Activated naive CD4-positive, alpha-beta T cell treated with anti-CD3 and anti-CD28 coated beads, Interleukin-2, amount 10 ng/mL, durations not matched to agents 7 days and 5 days (primary cell): Measurements from ENCODE around the gene SPOCK3.
"Not testable (repeated sequence)": the region's sequence is repeated elsewhere in the genome, so short reads cannot be mapped to it uniquely, and the experiment has no call there.

Source experiments
- CTCF ChIA-PET: fragments of 350-600 bp; sonication (Branson Sonifier 250); formaldehyde crosslinking; loops from one replicate; lab custom pipeline; 2021; ENCODE audit warnings: antibody characterized with exemption; lab: Charles Lee
- DNase-seq: peaks from one replicate; pipeline ENCODE4 v3.0.0-alpha.2; 2020
- H3K27ac Mint-ChIP-seq: one replicate; pipeline ENCODE4 v1.8.0; 2021; ENCODE audit warnings: mild to moderate bottlenecking, moderate library complexity, mixed read lengths
- H3K27me3 Mint-ChIP-seq: one replicate; pipeline ENCODE4 v1.8.0; 2021; ENCODE audit warnings: mild to moderate bottlenecking, mixed read lengths
- H3K36me3 Mint-ChIP-seq: one replicate; pipeline ENCODE4 v1.8.0; 2021; ENCODE audit warnings: mixed read lengths
- H3K4me1 Mint-ChIP-seq: one replicate; pipeline ENCODE4 v1.8.0; 2021; ENCODE audit warnings: mixed read lengths
- H3K4me3 Mint-ChIP-seq: one replicate; pipeline ENCODE4 v1.8.0; 2021; ENCODE audit warnings: mild to moderate bottlenecking, moderate library complexity, mixed read lengths
- H3K9me3 Mint-ChIP-seq: one replicate; pipeline ENCODE4 v1.8.0; 2021; ENCODE audit warnings: mixed read lengths

SPOCK3 gene

DNA sequence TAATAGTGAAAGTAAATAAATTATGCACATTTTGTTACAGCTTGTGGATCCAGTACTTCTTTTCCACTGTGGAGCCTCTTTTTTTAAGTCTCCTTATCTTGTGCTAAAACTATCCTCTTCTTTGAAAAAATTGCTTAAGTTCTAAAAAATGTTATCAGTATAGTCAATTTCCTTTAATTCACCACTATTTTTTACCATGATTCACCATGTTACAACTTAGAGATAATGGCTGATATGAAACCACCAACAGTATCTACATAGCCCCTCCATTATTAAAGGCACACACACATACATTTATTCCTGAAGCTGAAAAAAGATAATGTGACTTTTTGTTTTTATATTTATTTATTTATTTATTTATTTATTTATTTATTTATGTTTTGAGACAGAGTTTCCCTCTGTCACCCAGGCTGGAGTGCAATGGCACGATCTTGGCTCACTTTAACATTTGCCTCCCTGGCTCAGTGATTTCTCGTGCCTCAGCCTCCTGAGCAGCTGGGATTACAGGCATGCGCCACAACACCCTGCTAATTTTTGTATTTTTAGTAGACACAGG lies 243.2 kb downstream of the SPOCK3 start:
- no peak for DNase-seq
- H3K4me1 Mint-ChIP-seq = no peaks in the 10 kb centered on the region
- H3K4me3 Mint-ChIP-seq = no peak overlapping the region
- CTCF ChIA-PET = no interaction called here
- H3K27me3 Mint-ChIP-seq = no peaks in the 10 kb centered on the region
- H3K9me3 Mint-ChIP-seq = no peaks in the 10 kb centered on the region
- H3K36me3 Mint-ChIP-seq = no peaks in the 10 kb centered on the region
- no peak overlapping the region for H3K27ac Mint-ChIP-seq

DNA sequence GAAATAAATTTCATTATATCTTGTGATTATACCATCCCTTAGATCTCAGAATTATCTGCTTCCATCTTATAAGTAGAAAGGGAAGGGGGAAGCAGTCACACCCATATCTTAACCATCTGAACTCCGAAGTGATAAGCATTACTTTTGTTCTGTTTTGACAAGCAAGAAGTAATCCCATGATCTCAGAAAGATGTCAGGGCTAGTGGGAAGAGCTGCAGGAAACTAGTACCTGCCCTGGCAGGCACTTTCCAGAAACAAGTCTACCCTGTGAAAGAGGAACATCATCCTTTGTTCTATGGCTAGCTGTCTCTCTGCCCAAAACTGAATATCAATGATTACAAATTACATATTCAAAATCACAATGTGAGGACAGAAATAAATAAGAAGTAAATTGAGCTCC lies 244.4 kb downstream of the SPOCK3 start:
- CTCF ChIA-PET = no interaction called here
- DNase-seq = no peak
- Mint-ChIP-seq H3K27me3 (no peaks in the 10 kb centered on the region), H3K27ac (no peak overlapping the region), H3K36me3 (no peaks in the 10 kb centered on the region), H3K4me3 (no peak overlapping the region), H3K4me1 (no peaks in the 10 kb centered on the region), H3K9me3 (no peaks in the 10 kb centered on the region)

DNA sequence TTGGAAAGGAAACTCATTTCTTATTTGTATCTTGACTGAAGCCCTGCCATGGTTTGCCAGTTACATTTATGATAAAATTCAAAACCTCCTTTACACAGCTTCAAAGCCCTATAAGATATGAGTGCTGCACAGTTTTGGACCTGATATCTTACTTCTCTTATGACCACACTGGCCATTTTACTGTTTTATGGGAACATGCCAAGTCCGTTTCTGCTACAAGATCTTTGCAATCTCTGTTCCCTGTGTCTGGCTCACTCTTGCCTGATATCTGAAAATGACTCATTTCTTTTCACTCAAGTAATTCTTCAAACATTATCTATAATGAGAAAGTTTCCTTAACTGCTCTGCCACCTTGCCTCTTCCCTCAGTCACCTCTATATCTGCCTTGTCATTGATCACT lies 247.3 kb downstream of the SPOCK3 start:
- Mint-ChIP-seq H3K36me3 (no peaks in the 10 kb centered on the region), H3K27ac (no peak overlapping the region), H3K4me1 (no peaks in the 10 kb centered on the region), H3K27me3 (no peaks in the 10 kb centered on the region), H3K4me3 (no peak overlapping the region), H3K9me3 (no peaks in the 10 kb centered on the region)
- CTCF ChIA-PET = no interaction called here
- no peak for DNase-seq

DNA sequence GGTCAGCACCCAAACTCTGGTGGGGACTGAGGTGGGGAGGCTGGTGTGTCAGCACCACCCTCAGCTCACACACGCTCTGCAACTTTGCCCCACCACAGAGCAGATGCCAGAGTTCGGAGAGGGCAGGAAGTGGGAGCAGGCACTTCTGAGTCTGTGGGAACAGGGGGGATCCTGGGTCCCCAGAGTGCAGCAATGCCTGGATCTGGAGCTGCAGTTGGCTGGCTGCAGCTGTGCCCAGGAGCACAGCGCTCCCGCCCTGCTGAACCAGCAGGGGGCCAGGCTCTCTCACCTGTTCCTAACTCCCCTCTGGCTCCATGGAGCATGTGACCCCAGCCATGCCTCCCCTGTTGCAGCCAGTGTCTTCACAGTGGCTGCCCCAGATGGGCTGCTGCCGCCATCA lies 252.4 kb downstream of the SPOCK3 start:
- Mint-ChIP-seq H3K4me1 (no peaks in the 10 kb centered on the region), H3K36me3 (no peaks in the 10 kb centered on the region), H3K4me3 (no peak overlapping the region), H3K27ac (no peak overlapping the region), H3K27me3 (no peaks in the 10 kb centered on the region), H3K9me3 (no peaks in the 10 kb centered on the region)
- CTCF ChIA-PET = no interaction called here
- no peak for DNase-seq

- Mint-ChIP-seq H3K4me1 (no peaks in the 10 kb centered on the region), H3K27me3 (no peaks in the 10 kb centered on the region), H3K9me3 (no peaks in the 10 kb centered on the region), H3K27ac (no peak overlapping the region), H3K36me3 (no peaks in the 10 kb centered on the region), H3K4me3 (no peak overlapping the region)
- CTCF ChIA-PET = no interaction called here
- no peak for DNase-seq
Measured at GRCh38 chr4:166980419-166980818, 253.9 kb downstream of the SPOCK3 start.

- Mint-ChIP-seq H3K27ac (no peak overlapping the region), H3K9me3 (no peaks in the 10 kb centered on the region), H3K27me3 (no peaks in the 10 kb centered on the region), H3K36me3 (no peaks in the 10 kb centered on the region), H3K4me3 (no peak overlapping the region), H3K4me1 (no peaks in the 10 kb centered on the region)
- DNase-seq = no peak
- CTCF ChIA-PET = no interaction called here
Measured at GRCh38 chr4:166977596-166977995, 256.7 kb downstream of the SPOCK3 start.

GRCh38 chr4:166972071-166972470 lies 262.2 kb downstream of the SPOCK3 start:
- H3K9me3 Mint-ChIP-seq = peaks cover 8% of the 10 kb centered on the region
- no peak overlapping the region for H3K27ac Mint-ChIP-seq
- H3K36me3 Mint-ChIP-seq = no peaks in the 10 kb centered on the region
- H3K4me1 Mint-ChIP-seq = no peaks in the 10 kb centered on the region
- CTCF ChIA-PET = no interaction called here
- H3K27me3 Mint-ChIP-seq = no peaks in the 10 kb centered on the region
- DNase-seq = no peak
- H3K4me3 Mint-ChIP-seq = no peak overlapping the region

- H3K36me3 Mint-ChIP-seq, CTCF ChIA-PET, H3K4me1 Mint-ChIP-seq, H3K4me3 Mint-ChIP-seq, H3K27ac Mint-ChIP-seq, H3K27me3 Mint-ChIP-seq, DNase-seq: not testable (repeated sequence)
- peaks cover 11% of the 10 kb centered on the region for H3K9me3 Mint-ChIP-seq
Measured at GRCh38 chr4:166968219-166968618, 266.1 kb downstream of the SPOCK3 start.

DNA sequence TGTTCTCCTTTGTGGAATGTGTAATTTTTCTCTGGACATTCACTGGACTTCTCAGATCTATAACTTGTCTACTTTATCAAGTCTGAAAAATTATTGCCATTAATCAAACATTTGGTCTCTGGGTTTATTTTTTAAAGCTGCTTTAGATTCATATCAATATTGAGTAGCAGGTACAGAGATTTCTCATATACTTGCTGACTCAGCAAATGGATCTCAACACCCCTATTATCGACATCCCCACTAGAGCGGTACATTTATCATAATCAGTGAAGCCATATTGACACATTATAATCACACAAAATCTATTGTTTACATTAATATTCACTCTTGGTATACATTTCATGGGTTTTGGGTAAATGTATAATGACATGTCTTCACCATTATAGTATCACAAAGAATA lies 268.7 kb downstream of the SPOCK3 start:
- Mint-ChIP-seq H3K27ac (no peak overlapping the region), H3K36me3 (no peaks in the 10 kb centered on the region), H3K4me3 (no peak overlapping the region), H3K4me1 (no peaks in the 10 kb centered on the region), H3K27me3 (no peaks in the 10 kb centered on the region), H3K9me3 (peaks cover 11% of the 10 kb centered on the region)
- CTCF ChIA-PET = no interaction called here
- no peak for DNase-seq

DNA sequence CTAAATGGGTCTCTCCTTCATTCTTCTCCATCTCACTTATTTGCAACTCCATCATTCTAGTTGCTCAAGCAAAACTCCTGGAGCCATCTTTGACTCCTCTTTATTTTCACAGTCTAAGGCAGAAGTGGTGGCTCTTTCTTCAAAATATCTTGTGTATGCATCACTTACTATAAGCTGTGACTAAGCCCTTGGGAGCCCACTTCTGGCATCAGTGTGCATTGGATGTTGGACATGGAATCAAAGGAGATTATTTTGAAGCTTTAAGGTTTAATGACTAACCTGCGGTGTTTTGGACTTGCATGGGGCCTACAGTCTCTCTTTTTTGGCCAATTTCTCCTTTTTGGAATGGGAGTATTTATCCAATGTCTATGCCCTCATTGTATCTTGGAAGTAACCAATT lies 276.8 kb downstream of the SPOCK3 start:
- H3K27ac Mint-ChIP-seq = no peak overlapping the region
- no peak overlapping the region for H3K4me3 Mint-ChIP-seq
- no peaks in the 10 kb centered on the region for H3K27me3 Mint-ChIP-seq
- no peaks in the 10 kb centered on the region for H3K36me3 Mint-ChIP-seq
- DNase-seq = no peak
- CTCF ChIA-PET = no interaction called here
- peaks cover 18% of the 10 kb centered on the region for H3K9me3 Mint-ChIP-seq
- no peaks in the 10 kb centered on the region for H3K4me1 Mint-ChIP-seq

DNA sequence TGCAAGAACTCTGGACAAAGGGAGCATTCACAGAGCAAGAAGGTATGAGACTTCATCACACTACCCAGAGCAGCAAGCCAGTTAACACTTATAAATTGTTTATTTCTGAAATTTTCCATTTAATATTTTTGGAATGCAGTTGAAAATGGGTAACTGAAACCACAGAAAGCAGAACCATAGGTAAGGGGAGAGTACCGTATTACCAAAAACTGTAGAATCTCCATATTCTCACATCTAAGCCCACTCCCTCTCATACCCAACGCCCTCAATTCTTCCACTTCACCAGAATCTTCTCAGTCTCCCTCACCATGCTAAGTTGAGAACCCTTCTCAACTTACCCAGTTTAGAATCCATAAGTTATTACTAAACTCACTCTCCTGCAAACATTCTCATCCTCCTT lies 277.8 kb downstream of the SPOCK3 start:
- Mint-ChIP-seq H3K9me3 (peaks cover 19% of the 10 kb centered on the region), H3K4me3 (no peak overlapping the region), H3K27ac (no peak overlapping the region), H3K27me3 (no peaks in the 10 kb centered on the region), H3K4me1 (no peaks in the 10 kb centered on the region), H3K36me3 (no peaks in the 10 kb centered on the region)
- CTCF ChIA-PET = no interaction called here
- no peak for DNase-seq

DNA sequence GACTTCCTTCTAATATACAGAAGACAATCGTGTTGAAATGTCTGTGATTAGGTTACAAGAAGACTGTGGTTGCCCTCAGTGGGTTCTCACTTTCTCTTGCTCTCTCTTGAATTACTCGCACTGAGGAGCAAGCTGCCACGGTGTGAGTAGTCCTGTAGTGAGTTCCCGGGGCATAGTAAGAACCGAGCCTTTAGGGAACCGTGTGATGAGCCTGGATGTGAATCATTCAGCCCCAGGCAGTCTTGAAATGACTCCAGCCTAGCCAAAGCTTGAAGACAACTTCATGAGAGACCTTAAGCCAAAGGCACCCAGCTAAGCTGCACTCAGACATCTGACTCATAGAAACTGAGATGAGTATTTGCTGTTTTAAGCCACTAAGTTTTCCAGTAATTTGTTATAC lies 292.7 kb downstream of the SPOCK3 start:
- Mint-ChIP-seq H3K27me3 (no peaks in the 10 kb centered on the region), H3K4me3 (no peak overlapping the region), H3K36me3 (no peaks in the 10 kb centered on the region), H3K4me1 (no peaks in the 10 kb centered on the region), H3K27ac (no peak overlapping the region), H3K9me3 (no peaks in the 10 kb centered on the region)
- DNase-seq = no peak
- CTCF ChIA-PET = no interaction called here

- no peak overlapping the region for H3K4me3 Mint-ChIP-seq
- DNase-seq = no peak
- no peaks in the 10 kb centered on the region for H3K4me1 Mint-ChIP-seq
- CTCF ChIA-PET = no interaction called here
- no peaks in the 10 kb centered on the region for H3K36me3 Mint-ChIP-seq
- H3K27me3 Mint-ChIP-seq = no peaks in the 10 kb centered on the region
- peaks cover 3% of the 10 kb centered on the region for H3K9me3 Mint-ChIP-seq
- no peak overlapping the region for H3K27ac Mint-ChIP-seq
Measured at GRCh38 chr4:166930464-166930863, 303.8 kb downstream of the SPOCK3 start.

- DNase-seq = no peak
- no peaks in the 10 kb centered on the region for H3K36me3 Mint-ChIP-seq
- no peaks in the 10 kb centered on the region for H3K27me3 Mint-ChIP-seq
- H3K4me3 Mint-ChIP-seq = no peak overlapping the region
- H3K4me1 Mint-ChIP-seq = no peaks in the 10 kb centered on the region
- H3K27ac Mint-ChIP-seq = no peak overlapping the region
- CTCF ChIA-PET = no interaction called here
- peaks cover 3% of the 10 kb centered on the region for H3K9me3 Mint-ChIP-seq
Measured at GRCh38 chr4:166924424-166924823, 309.9 kb downstream of the SPOCK3 start.

DNA sequence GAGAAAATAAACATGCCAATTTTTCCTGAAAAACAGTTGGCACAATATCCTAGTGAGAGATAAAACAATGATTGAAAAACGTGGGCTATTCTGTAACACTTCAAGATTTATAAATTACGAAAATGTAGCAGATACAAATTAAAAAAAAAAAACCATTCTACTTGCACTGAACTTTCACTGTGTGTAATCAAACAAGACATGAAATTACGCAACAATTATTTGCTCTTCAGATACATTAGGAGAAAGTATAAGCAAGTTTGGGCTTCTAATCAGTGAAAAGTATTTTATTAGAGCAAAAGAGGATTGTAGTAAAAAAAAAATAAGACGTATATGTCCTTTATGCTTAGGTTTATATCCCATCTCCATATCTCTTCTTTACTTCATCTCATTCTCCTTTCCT lies 320.4 kb downstream of the SPOCK3 start:
- Mint-ChIP-seq H3K9me3 (peaks cover 2% of the 10 kb centered on the region), H3K27ac (no peak overlapping the region), H3K4me3 (no peak overlapping the region), H3K36me3 (no peaks in the 10 kb centered on the region), H3K4me1 (no peaks in the 10 kb centered on the region), H3K27me3 (no peaks in the 10 kb centered on the region)
- DNase-seq = no peak
- CTCF ChIA-PET = no interaction called here

- Mint-ChIP-seq H3K4me3 (no peak overlapping the region), H3K27ac (no peak overlapping the region), H3K4me1 (no peaks in the 10 kb centered on the region), H3K27me3 (no peaks in the 10 kb centered on the region), H3K9me3 (peaks cover 6% of the 10 kb centered on the region), H3K36me3 (no peaks in the 10 kb centered on the region)
- CTCF ChIA-PET = no interaction called here
- DNase-seq = no peak
Measured at GRCh38 chr4:166903408-166903807, 330.9 kb downstream of the SPOCK3 start.
